Measurements from ENCODE around the gene FBXW9.

GRCh38 chr19:12664406-12665280, 31.8 kb downstream of the FBXW9 start:
- no peak for TF ChIP-seq CTCF (IDR thresholded peaks at IDR 0.05; ENCODE audit: poor library complexity, severe bottlenecking)
- no peak for TF ChIP-seq RAD21 (conservative IDR thresholded peaks at IDR 0.05)
- TF ChIP-seq EZH2 (IDR thresholded peaks at IDR 0.05; ENCODE audit: borderline replicate concordance, insufficient read depth, low read length, poor library complexity, severe bottlenecking), result no peak
- no peak for TF ChIP-seq REST (IDR thresholded peaks at IDR 0.05; ENCODE audit: borderline replicate concordance)

Measured in neural cell (in vitro differentiated cells).